OCI-LY3 (cell line): ENCODE results near the gene SNED1.

Experiments used
- H2AFZ ChIP-seq: fragments of 200-600, 300-600 bp; shearing (Covaris generic); 2 replicates; pipeline ENCODE4 v1.6.0; 2014; ENCODE audit warnings: antibody characterized with exemption, low read depth, low read length
- H3K27ac ChIP-seq: fragments of 200-600, 300-600 bp; sonication (generic); 2 replicates; pipeline ENCODE4 v1.5.1; 2014; ENCODE audit warnings: mild to moderate bottlenecking, low read length, moderate library complexity, mixed read lengths
- H3K27me3 ChIP-seq: fragments of 200-600, 300-600 bp; sonication (generic); 2 replicates; pipeline ENCODE4 v1.6.1; 2014; ENCODE audit warnings: low read depth, low read length, mixed read lengths
- H3K36me3 ChIP-seq: fragments of 200-600, 300-600 bp; sonication (generic); replicated peaks from 2 replicates; pipeline ENCODE3; 2014; ENCODE audit warnings: low read depth, low read length, mixed read lengths
- H3K4me1 ChIP-seq: fragments of 300-600, 200-600 bp; sonication (generic); 2 replicates; pipeline ENCODE4 v1.6.1; 2014; ENCODE audit warnings: low read length, mixed read lengths
- H3K4me2 ChIP-seq: fragments of 200-600, 300-600 bp; sonication (generic); 2 replicates; pipeline ENCODE4 v1.6.1; 2014; ENCODE audit warnings: low read length, mixed read lengths
- H3K4me3 ChIP-seq: fragments of 300-600, 200-600 bp; sonication (generic); 2 replicates; pipeline ENCODE4 v1.5.1; 2014; ENCODE audit warnings: antibody characterized with exemption, mild to moderate bottlenecking, low read length, moderate library complexity
- H3K79me2 ChIP-seq: fragments of 300-600, 200-600 bp; shearing (Covaris generic); 2 replicates; pipeline ENCODE4 v1.6.1; 2014; ENCODE audit warnings: mild to moderate bottlenecking, low read length, mixed read lengths
- H3K9ac ChIP-seq: fragments of 300-600, 200-600 bp; shearing (Covaris generic); 2 replicates; pipeline ENCODE4 v1.6.0; 2014; ENCODE audit warnings: mild to moderate bottlenecking, low read length, moderate library complexity
- H3K9me3 ChIP-seq: fragments of 200-600, 300-600 bp; shearing (Covaris generic); 2 replicates; pipeline ENCODE4 v1.6.1; 2014; ENCODE audit warnings: low read length, mixed read lengths; ENCODE audit not compliant: insufficient read depth
- H4K20me1 ChIP-seq: fragments of 200-600, 300-600 bp; sonication (generic); 2 replicates; pipeline ENCODE4 v1.6.1; 2016; ENCODE audit warnings: low read length, mixed read lengths; ENCODE audit not compliant: insufficient read depth
- CTCF ChIP-seq: fragments of 200-600, 300-600 bp; sonication (generic); IDR thresholded peaks from 2 replicates; pipeline ENCODE4 v1.5.1; 2014; ENCODE audit warnings: antibody characterized with exemption, low read length, low read depth
- EZH2phosphoT487 ChIP-seq: fragments of 200-600 bp; shearing (Covaris generic); IDR thresholded peaks from 2 replicates; pipeline ENCODE4 v1.6.1; 2018; ENCODE audit warnings: antibody characterized with exemption, mixed run types, low read depth

SNED1 gene

GRCh38 chr2:241126201-241126611 is 127.8 kb downstream of the SNED1 start:
- H3K36me3 ChIP-seq = peaks cover 67% of the 10 kb centered on the region
- H3K4me2 ChIP-seq = peak overlapping the region; percentile 65
- H3K4me1 ChIP-seq = peaks cover 59% of the 10 kb centered on the region
- H2AFZ ChIP-seq = no peak overlapping the region
- H3K4me3 ChIP-seq = peak overlapping the region; percentile 40; the same call in 1 of the 2 replicates
- peak overlapping the region; percentile 93; the same call in 1 of the 2 replicates for H3K9ac ChIP-seq
- H3K9me3 ChIP-seq = peaks cover 9% of the 10 kb centered on the region; the same call in 1 of the 2 replicates
- peaks cover 69% of the 10 kb centered on the region for H3K79me2 ChIP-seq
- TF ChIP-seq EZH2phosphoT487 = no peak
- TF ChIP-seq CTCF = no peak
- H3K27ac ChIP-seq = peak overlapping the region; percentile 99
- H4K20me1 ChIP-seq = no peaks in the 10 kb centered on the region
- no peaks in the 10 kb centered on the region for H3K27me3 ChIP-seq

- Histone ChIP-seq H3K4me3 (peak overlapping the region; percentile 17; the same call in 1 of the 2 replicates), H3K9me3 (peaks cover 9% of the 10 kb centered on the region; the same call in 1 of the 2 replicates), H3K9ac (peak overlapping the region; percentile 93), H3K79me2 (peaks cover 73% of the 10 kb centered on the region), H3K4me1 (peaks cover 63% of the 10 kb centered on the region), H3K27ac (peak overlapping the region; percentile 99), H4K20me1 (no peaks in the 10 kb centered on the region), H2AFZ (no peak overlapping the region), H3K4me2 (peak overlapping the region; percentile 65), H3K36me3 (peaks cover 66% of the 10 kb centered on the region), H3K27me3 (no peaks in the 10 kb centered on the region)
- TF ChIP-seq CTCF (no peak), EZH2phosphoT487 (no peak)
Observed at GRCh38 chr2:241126771-241127202, 128.4 kb downstream of the SNED1 start.

GRCh38 chr2:241128266-241128665 is 129.8 kb downstream of the SNED1 start:
- peaks cover 62% of the 10 kb centered on the region for H3K36me3 ChIP-seq
- peak overlapping the region; percentile 99 for H3K27ac ChIP-seq
- H3K9ac ChIP-seq = peak overlapping the region; percentile 53; the same call in 1 of the 2 replicates
- no peaks in the 10 kb centered on the region for H3K27me3 ChIP-seq
- TF ChIP-seq CTCF = no peak
- no peak for TF ChIP-seq EZH2phosphoT487
- peaks cover 78% of the 10 kb centered on the region for H3K4me1 ChIP-seq
- H2AFZ ChIP-seq = no peak overlapping the region
- H3K79me2 ChIP-seq = peaks cover 68% of the 10 kb centered on the region
- peak overlapping the region; percentile 6; the same call in 1 of the 2 replicates for H3K4me3 ChIP-seq
- 0 out of 2 replicates have a peak overlapping the region, but pooled peaks have one; percentile 23 for H3K4me2 ChIP-seq
- H3K9me3 ChIP-seq = peaks cover 9% of the 10 kb centered on the region; the same call in 1 of the 2 replicates
- no peaks in the 10 kb centered on the region for H4K20me1 ChIP-seq

GRCh38 chr2:241129086-241129871 is 130.9 kb downstream of the SNED1 start:
- Histone ChIP-seq H3K79me2 (peaks cover 70% of the 10 kb centered on the region), H4K20me1 (no peaks in the 10 kb centered on the region), H3K4me3 (no peak overlapping the region), H3K4me1 (peaks cover 85% of the 10 kb centered on the region), H3K27me3 (no peaks in the 10 kb centered on the region), H3K9ac (peak overlapping the region; percentile 53; the same call in 1 of the 2 replicates), H3K9me3 (peaks cover 9% of the 10 kb centered on the region; the same call in 1 of the 2 replicates), H3K4me2 (peak overlapping the region; percentile 14; the same call in 1 of the 2 replicates), H3K36me3 (peaks cover 63% of the 10 kb centered on the region), H2AFZ (no peak overlapping the region), H3K27ac (peak overlapping the region; percentile 99)
- TF ChIP-seq EZH2phosphoT487 (no peak), CTCF (no peak)
